ENCODE data around the gene CCDC148.

CCDC148 gene

DNA sequence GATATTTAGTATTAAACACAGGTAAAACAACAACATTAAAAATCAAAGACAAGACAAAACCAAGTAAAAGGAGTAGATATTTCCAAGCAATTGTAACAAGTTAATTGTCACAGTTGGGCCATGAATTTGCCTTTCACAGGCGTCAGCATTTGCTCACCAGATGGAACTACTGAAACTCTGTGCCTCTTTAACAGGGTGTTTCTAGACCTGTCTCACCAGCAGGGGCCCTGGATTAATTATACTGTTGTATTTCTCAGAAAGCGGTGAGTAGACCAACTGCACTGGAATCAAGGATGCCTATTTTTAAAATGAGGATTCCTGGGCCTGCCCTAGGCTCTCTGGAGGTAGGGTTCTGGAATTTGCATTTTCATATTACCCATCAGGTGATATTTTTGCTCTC is 262.3 kb downstream of the CCDC148 start:
- no peak overlapping the region for H3K4me3 ChIP-seq (ENCODE audit: low read depth, low read length)
- TF ChIP-seq, protein P1, sequence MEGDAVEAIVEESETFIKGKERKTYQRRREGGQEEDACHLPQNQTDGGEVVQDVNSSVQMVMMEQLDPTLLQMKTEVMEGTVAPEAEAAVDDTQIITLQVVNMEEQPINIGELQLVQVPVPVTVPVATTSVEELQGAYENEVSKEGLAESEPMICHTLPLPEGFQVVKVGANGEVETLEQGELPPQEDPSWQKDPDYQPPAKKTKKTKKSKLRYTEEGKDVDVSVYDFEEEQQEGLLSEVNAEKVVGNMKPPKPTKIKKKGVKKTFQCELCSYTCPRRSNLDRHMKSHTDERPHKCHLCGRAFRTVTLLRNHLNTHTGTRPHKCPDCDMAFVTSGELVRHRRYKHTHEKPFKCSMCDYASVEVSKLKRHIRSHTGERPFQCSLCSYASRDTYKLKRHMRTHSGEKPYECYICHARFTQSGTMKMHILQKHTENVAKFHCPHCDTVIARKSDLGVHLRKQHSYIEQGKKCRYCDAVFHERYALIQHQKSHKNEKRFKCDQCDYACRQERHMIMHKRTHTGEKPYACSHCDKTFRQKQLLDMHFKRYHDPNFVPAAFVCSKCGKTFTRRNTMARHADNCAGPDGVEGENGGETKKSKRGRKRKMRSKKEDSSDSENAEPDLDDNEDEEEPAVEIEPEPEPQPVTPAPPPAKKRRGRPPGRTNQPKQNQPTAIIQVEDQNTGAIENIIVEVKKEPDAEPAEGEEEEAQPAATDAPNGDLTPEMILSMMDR (conservative IDR thresholded peaks at IDR 0.05; ENCODE audit: low read depth, low read length) = no peak
- DNase-seq (ENCODE audit: low read depth) = no peak

DNA sequence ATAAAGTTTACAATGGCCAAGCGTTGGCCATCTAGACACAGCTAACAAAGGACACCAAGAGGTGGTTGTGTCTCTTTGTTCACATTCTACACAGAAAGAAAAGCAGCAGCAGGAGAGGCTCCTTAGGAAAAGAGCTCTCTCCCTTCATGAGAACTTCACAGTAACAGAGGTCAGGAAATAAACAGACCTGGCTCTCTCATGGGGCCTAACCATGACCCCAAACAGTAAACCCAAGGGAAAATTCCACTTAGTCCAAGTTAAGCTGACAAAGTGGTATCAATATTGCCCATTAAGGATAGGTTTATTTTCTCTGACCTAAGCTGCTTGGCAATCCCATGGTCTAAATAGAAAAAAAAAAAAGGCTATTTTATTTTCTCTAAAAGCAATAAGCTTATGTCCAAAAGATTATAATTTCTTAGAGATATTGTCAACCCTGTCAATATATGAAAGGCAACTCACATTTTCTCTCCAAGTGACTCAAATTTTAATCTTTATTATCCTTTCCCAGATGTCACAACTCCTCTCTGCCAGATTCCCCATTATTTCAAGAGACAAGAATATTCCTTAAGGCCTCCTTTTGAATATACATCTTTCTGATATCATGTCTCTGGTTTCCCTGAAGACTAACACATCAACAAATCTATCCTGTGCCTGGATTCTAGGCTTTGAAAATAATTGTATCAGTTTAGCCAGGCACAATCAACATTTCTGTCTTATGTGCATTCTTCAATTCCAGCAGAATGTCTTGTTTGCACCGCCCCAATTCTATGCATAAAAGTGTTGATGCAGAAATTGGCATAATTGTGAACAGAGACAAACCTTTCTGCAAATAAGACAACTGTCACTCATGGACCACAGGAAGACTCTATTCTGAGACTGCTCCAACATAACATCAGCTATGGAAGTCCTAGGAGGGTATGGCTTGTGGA is 263.8 kb downstream of the CCDC148 start:
- H3K4me3 ChIP-seq (ENCODE audit: low read depth, low read length) = no peak overlapping the region
- TF ChIP-seq, protein P1 (conservative IDR thresholded peaks at IDR 0.05; ENCODE audit: low read depth, low read length) = no peak
- no peak for DNase-seq (ENCODE audit: low read depth)

DNA sequence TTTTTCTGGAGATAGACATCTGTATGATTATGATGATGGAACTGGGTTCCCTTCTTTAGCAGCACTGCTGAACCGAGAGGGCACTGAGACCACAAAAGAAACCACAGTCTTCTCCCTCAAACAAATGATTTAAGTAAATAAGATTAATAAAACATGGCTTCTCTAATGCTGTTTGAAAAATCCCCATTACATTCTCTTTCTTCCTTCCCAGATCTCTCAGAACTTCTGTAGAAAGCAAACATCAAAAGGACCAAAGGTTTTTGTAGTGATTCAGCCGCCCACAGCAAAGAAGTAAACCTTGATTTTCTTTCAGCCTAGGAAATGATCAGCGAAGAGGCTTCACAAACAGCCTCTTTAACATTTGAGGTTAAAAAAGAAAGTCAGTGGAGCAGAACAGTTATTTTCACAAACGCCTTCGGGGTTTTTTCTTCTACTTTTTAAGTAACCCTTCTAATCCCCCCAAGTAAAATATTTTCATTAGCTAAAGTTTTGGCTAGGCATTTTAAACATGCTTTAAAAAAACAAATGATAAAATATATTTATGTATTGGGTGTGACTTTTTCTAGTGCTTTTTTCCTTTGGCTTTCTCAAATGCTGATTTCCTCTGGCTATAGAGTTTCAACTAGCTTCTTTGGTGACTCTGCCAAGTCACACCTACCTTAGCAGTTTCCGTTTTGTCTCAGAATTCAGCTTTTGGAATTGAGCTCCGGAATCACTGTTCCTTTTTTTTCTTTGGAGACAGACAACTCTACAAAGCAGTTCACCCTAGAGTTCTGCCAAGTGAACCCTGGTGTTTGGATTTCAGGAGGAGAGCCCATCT is 265.3 kb downstream of the CCDC148 start:
- H3K4me3 ChIP-seq (ENCODE audit: low read depth, low read length) = peak overlapping the region; percentile 0
- peak; percentile 55 for DNase-seq (ENCODE audit: low read depth)
- TF ChIP-seq, protein P1 (conservative IDR thresholded peaks at IDR 0.05; ENCODE audit: low read depth, low read length) = no peak

DNA sequence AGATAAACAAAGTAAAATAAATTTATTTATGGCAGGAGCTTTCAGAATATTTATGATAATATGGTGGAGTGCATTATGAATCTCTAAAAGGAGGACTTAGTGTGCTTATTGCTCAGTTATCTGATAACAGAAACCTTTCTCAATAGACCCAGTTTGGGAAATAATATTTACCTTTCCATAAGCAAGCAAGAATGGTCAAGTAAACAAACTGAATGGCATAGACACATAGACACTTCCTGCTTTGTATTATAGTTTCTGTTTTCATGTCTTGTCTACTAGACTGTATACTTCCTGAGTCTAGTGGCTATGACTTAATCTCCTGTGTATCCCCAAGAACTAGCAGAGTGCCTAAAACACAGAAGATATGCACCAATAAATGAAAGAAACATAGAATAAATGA is 267.0 kb downstream of the CCDC148 start:
- H3K4me3 ChIP-seq (ENCODE audit: low read depth, low read length) = no peak overlapping the region
- TF ChIP-seq, protein P1 (conservative IDR thresholded peaks at IDR 0.05; ENCODE audit: low read depth, low read length) = no peak
- no peak for DNase-seq (ENCODE audit: low read depth)

DNA sequence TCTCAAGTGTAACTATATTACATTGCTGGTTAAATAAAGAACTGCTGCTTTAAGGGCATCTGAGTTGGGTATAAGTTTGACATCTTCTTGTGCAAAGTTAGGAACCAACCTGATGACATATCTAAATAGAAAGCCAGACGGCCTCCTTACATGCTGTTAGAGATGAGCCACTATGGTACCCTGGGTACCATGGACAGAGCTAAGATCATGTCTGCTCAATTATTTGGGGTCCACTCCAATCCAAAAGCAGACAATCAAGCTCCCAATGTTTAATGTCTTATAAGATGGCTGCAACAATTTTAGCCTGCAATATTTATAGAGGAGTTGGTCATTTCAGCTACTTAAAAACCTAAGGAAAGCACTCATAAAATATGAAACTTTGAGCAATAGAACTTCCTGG is 268.6 kb downstream of the CCDC148 start:
- no peak overlapping the region for H3K4me3 ChIP-seq (ENCODE audit: low read depth, low read length)
- TF ChIP-seq, protein P1 (conservative IDR thresholded peaks at IDR 0.05; ENCODE audit: low read depth, low read length) = no peak
- DNase-seq (ENCODE audit: low read depth) = no peak

DNA sequence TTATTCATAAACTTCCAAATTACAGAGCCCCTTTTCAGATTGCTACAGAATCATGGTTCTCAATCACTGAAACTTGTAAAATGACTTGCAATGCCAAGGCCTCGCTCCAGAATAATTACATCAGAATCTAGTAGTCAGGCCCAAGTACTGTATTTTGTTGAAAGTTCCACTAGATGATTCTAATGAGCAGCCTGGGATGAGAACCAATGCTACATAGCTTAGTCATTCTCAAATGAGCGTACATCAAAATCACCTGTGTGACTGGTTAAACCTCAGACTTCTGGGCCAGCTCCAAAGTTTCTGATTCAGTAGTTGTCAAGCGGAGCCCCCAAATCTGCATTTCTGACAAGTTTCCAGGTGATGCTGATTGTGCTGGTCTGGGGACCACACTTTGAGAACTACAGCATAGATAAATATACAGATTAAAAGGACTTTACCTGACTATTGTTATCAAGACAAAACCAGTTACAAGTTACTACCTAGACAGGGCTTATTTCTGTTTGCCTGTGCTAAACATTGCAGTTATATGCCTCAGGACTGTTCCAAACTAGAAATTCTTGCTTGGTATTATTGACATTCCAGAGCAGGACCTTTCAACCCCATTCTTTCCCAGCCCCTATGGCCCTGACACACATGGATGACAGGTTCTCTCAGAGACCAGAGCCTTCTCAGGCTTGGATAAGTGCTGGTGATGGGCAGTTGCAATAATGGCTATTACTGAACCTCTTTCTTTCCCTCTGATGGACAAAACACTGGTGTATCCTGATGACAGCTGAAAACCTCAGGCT is 271.8 kb downstream of the CCDC148 start:
- H3K4me3 ChIP-seq (ENCODE audit: low read depth, low read length) = no peak overlapping the region

More for the DNA sequence above, 271.8 kb downstream of the CCDC148 start:
- DNase-seq (ENCODE audit: low read depth) = peak; percentile 28
- TF ChIP-seq, protein P1 (conservative IDR thresholded peaks at IDR 0.05; ENCODE audit: low read depth, low read length) = no peak

Data from choroid plexus epithelial cell (primary cell).